Gastroesophageal sphincter (tissue), 4 donors: ENCODE data around the gene TSSK2. TPM values are rescaled to one million over a fixed set of nuclear protein-coding genes. Genes with fewer than 3 reads are reported as not detected.

ENCODE experiments used
- ATAC-seq: fragments of 150-250 bp; one replicate; pipeline ENCODE4 v1.9.1; 2016; ENCODE audit warnings: mild to moderate bottlenecking, moderate library complexity
- H3K27ac ChIP-seq, 4 donors: fragments of 200-600 bp; sonication (generic) in 3 of 4; 1 replicate in 3 of 4; 2 replicates in 1 of 4; pipeline ENCODE4 v1.5.1; 2016 to 2019
- H3K27me3 ChIP-seq: fragments of 200-600 bp; sonication (generic); one replicate; pipeline ENCODE4 v1.5.1; 2019
- H3K36me3 ChIP-seq, 2 donors: fragments of 200-600 bp; sonication (generic); one replicate each; pipeline ENCODE4 v1.5.1; 2019; ENCODE audit warnings: control low read depth in 1 of 2
- H3K4me1 ChIP-seq, 3 donors: fragments of 200-600 bp; sonication (generic); 1 replicate in 2 of 3; 2 replicates in 1 of 3; pipeline ENCODE4 v1.5.1; 2016 to 2019; ENCODE audit warnings: control low read depth in 2 of 3
- H3K4me3 ChIP-seq, 2 donors: fragments of 200-600 bp; sonication (generic); one replicate each; pipeline ENCODE4 v1.5.1; 2019; ENCODE audit warnings: mild to moderate bottlenecking in 1 of 2, moderate library complexity in 1 of 2
- H3K9me3 ChIP-seq, 3 donors: fragments of 200-600 bp; sonication (generic); one replicate each; pipeline ENCODE4 v1.5.1; 2017 to 2019; ENCODE audit warnings: control low read depth in 2 of 3
- EP300 ChIP-seq: sonication (generic); formaldehyde crosslinking; IDR thresholded peaks from one replicate; pipeline ENCODE4 v1.6.1; 2017; ENCODE audit warnings: antibody characterized with exemption, mild to moderate bottlenecking
- POLR2A ChIP-seq, 2 donors: fragments of 450-650 bp; IDR thresholded peaks; one replicate each; pipeline ENCODE4 v1.6.1; 2017; ENCODE audit warnings: antibody characterized with exemption in 2 of 2, mild to moderate bottlenecking in 2 of 2, moderate library complexity in 1 of 2
- POLR2AphosphoS5 ChIP-seq: sonication (generic); formaldehyde crosslinking; IDR thresholded peaks from one replicate; pipeline ENCODE4 v1.6.1; 2017; ENCODE audit warnings: antibody characterized with exemption
- WGBS, 2 donors: methylation state at CpG; one replicate each; pipeline ENCODE4 v1.1.5; 2018; ENCODE audit warnings: low coverage in 1 of 2; 5-methylcytosine and 5-hydroxymethylcytosine counted together
- total RNA-seq, 4 donors: library from RNA; depleted of rRNA; stranded (reverse); fragments of >200 nt; gene quantifications; one replicate each; pipeline ENCODE4 v1.1.0, GENCODE V29; 2016
- TF ChIP-seq, protein P1 (sequence below), 4 experiments: fragments of 200-600 bp in 2 of 4; fragments of 450-650 bp in 2 of 4; sonication (generic) in 1 of 4; IDR thresholded peaks; one replicate each; pipeline ENCODE4 v1.5.1; 2017 to 2019; ENCODE audit warnings: antibody characterized with exemption in 4 of 4, mild to moderate bottlenecking in 2 of 4, moderate library complexity in 2 of 4

TSSK2 gene
- total RNA-seq, 4 donors from 2014 or later: 0.13 TPM; not detected in 3

- peaks cover 0 to 15% (median 3%) of the 10 kb centered on the region in 3 donors for H3K4me1 ChIP-seq
- H3K27me3 ChIP-seq: no peaks in the 10 kb centered on the region
- TF ChIP-seq POLR2AphosphoS5 (no peak), POLR2A (IDR thresholded peaks at IDR 0.05) (no peak), EP300 (no peak)
- TF ChIP-seq, protein P1, sequence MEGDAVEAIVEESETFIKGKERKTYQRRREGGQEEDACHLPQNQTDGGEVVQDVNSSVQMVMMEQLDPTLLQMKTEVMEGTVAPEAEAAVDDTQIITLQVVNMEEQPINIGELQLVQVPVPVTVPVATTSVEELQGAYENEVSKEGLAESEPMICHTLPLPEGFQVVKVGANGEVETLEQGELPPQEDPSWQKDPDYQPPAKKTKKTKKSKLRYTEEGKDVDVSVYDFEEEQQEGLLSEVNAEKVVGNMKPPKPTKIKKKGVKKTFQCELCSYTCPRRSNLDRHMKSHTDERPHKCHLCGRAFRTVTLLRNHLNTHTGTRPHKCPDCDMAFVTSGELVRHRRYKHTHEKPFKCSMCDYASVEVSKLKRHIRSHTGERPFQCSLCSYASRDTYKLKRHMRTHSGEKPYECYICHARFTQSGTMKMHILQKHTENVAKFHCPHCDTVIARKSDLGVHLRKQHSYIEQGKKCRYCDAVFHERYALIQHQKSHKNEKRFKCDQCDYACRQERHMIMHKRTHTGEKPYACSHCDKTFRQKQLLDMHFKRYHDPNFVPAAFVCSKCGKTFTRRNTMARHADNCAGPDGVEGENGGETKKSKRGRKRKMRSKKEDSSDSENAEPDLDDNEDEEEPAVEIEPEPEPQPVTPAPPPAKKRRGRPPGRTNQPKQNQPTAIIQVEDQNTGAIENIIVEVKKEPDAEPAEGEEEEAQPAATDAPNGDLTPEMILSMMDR (IDR thresholded peaks at IDR 0.05): no peak
- no peak overlapping the region for H3K27ac ChIP-seq
- H3K36me3 ChIP-seq: peaks cover 0 to 44% of the 10 kb centered on the region in 2 donors
- no peaks in the 10 kb centered on the region for H3K9me3 ChIP-seq
- 33 to 43% methylated on average over 1 of the region's 1 CpG for WGBS, 2 donors
- no peak overlapping the region for H3K4me3 ChIP-seq
- ATAC-seq: no peak
Observed at GRCh38 chr22:19085233-19085718, 45.8 kb upstream of the TSSK2 start.

GRCh38 chr22:19086417-19086816 is 44.7 kb upstream of the TSSK2 start:
- TF ChIP-seq POLR2AphosphoS5 (no peak), EP300 (no peak), POLR2A (IDR thresholded peaks at IDR 0.05) (no peak)
- TF ChIP-seq, protein P1 (IDR thresholded peaks at IDR 0.05): no peak
- Histone ChIP-seq H3K27ac (no peak overlapping the region), H3K9me3 (no peaks in the 10 kb centered on the region), H3K4me3 (no peak overlapping the region), H3K36me3 (peaks cover 0 to 33% of the 10 kb centered on the region in 2 donors), H3K27me3 (no peaks in the 10 kb centered on the region), H3K4me1 (peaks cover 0 to 15% (median 3%) of the 10 kb centered on the region in 3 donors)
- ATAC-seq: no peak
- 100% methylated on average over 1 to 3 of the region's 6 CpGs for WGBS, 2 donors

DNA sequence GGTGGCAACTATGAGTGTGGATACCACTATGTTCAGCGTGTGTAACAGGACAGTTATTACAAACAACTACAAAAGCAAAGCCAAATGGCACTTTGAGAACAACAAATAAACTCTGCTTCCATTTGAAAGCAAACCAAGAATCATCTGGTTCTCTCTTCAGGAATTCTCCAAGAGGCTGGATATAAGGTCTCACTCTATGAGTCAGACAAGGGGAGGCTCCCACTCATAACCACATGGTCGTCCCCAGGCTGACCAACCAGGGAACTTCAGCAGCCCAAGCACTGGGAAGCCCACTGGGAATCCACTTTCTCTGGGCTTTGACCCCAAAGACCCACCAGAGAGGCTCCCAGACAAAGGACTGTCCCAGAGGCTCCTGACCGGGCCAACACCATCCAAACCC is 44.2 kb upstream of the TSSK2 start:
- Histone ChIP-seq H3K27ac (no peak overlapping the region), H3K9me3 (no peaks in the 10 kb centered on the region), H3K4me3 (no peak overlapping the region), H3K27me3 (no peaks in the 10 kb centered on the region), H3K36me3 (peaks cover 0 to 32% of the 10 kb centered on the region in 2 donors), H3K4me1 (peaks cover 0 to 15% (median 3%) of the 10 kb centered on the region in 3 donors)
- WGBS, 2 donors: 67 to 100% methylated on average over 1 to 2 of the region's 3 CpGs
- TF ChIP-seq POLR2AphosphoS5: no peak
- TF ChIP-seq, protein P1 (IDR thresholded peaks at IDR 0.05): no peak
- TF ChIP-seq POLR2A (IDR thresholded peaks at IDR 0.05): no peak
- no peak for TF ChIP-seq EP300
- ATAC-seq: no peak

- Histone ChIP-seq H3K4me1 (peaks cover 0 to 15% (median 3%) of the 10 kb centered on the region in 3 donors), H3K4me3 (no peak overlapping the region), H3K27ac (no peak overlapping the region), H3K9me3 (no peaks in the 10 kb centered on the region), H3K27me3 (no peaks in the 10 kb centered on the region), H3K36me3 (peaks cover 0 to 34% of the 10 kb centered on the region in 2 donors)
- 96 to 100% methylated on average over 1 to 9 of the region's 14 CpGs for WGBS, 2 donors
- no peak for ATAC-seq
- TF ChIP-seq POLR2AphosphoS5 (no peak), POLR2A (IDR thresholded peaks at IDR 0.05) (no peak), EP300 (no peak)
- TF ChIP-seq, protein P1 (IDR thresholded peaks at IDR 0.05): no peak
Observed at GRCh38 chr22:19088866-19089595, 42.1 kb upstream of the TSSK2 start.

DNA sequence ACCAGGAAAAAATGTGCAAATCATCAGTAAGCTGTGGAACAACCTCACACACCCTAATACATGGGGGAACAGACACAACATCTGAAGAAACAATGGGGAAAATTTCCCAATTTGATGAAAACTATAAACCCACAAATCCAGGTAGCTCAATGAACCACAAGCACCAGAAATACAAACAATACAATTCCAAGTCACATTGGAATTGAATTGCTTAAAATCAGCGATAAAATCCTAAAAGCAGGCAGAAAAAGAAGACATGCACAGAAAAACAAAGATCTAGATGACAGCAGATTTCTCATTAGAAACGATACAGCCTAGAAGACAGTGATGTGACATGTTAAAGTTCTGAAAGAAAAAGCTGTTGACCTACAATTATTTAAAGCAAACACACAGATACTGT is 40.9 kb upstream of the TSSK2 start:
- Histone ChIP-seq H3K9me3 (no peaks in the 10 kb centered on the region), H3K27ac (no peak overlapping the region), H3K4me1 (peaks cover 0 to 13% (median 3%) of the 10 kb centered on the region in 3 donors), H3K4me3 (no peak overlapping the region), H3K36me3 (peaks cover 0 to 38% of the 10 kb centered on the region in 2 donors), H3K27me3 (no peaks in the 10 kb centered on the region)
- TF ChIP-seq POLR2A (IDR thresholded peaks at IDR 0.05) (no peak), POLR2AphosphoS5 (no peak), EP300 (no peak)
- TF ChIP-seq, protein P1 (IDR thresholded peaks at IDR 0.05): no peak
- 79 to 80% methylated on average over 2 of the region's 2 CpGs for WGBS, 2 donors
- ATAC-seq: no peak
